Fibroblast of lung (primary cell): ENCODE data around the gene SBF2.
"Not testable (repeated sequence)": the region's sequence is repeated elsewhere in the genome, so short reads cannot be mapped to it uniquely, and the experiment has no call there.

Source experiments
- CTCF ChIP-seq, 2 donors: IDR thresholded peaks in 1 of 2; conservative IDR thresholded peaks in 1 of 2; 1 replicate in 1 of 2; 2 replicates in 1 of 2; pipeline ENCODE4 v1.5.1; 2011 to 2012; ENCODE audit warnings: low read length in 2 of 2, control low read depth in 1 of 2, inconsistent platforms in 1 of 2, low read depth in 1 of 2, mild to moderate bottlenecking in 1 of 2
- EZH2 ChIP-seq: IDR thresholded peaks from 2 replicates; pipeline ENCODE4 v1.5.1; 2012; ENCODE audit warnings: low read length, control low read depth, mild to moderate bottlenecking; ENCODE audit errors: missing control alignments

DNA sequence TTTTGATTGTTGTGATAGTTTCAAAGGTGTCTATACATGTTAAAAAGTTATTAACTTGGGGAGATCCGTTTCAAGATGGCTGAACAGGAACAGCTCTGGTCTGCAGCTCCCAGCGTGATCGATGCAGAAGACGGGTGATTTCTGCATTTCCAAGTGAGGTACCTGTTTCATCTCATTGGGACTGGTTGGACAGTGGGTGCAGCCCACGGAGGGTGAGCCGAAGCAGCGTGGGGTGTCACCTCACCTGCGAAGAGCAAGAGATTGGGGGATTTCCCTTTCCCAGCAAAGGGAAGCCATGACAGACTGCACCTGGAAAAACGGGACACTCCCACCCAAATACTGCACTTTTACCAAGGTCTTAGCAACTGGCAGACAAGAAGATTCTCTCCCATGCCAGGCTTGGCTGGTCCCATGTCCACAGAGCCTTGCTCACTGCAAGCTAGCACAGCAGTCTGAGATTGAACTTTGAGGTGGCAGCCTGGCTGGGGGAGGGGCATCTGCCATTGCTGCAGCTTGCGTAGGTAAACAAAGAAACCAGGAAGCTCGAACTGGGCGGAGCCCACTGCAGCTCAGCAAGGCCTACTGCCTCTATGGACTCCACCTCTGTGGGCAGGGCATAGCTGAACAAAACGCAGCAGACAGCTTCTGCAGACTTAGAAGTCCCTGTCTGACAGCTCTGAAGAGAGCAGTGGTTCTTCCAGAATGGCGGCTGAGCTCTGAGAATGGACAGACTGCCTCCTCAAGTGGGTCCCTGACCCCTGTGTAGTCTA lies 363.3 kb downstream of the SBF2 start:
- not testable (repeated sequence) for TF ChIP-seq CTCF (conservative IDR thresholded peaks at IDR 0.05 in 1 of 2, IDR thresholded peaks at IDR 0.05 in 1 of 2; ENCODE audit: low read depth in 1 of 2, low read length in 2 of 2); EZH2
